ENCODE measurements around the gene KCNQ1. TPM values are rescaled to one million over a fixed set of nuclear protein-coding genes. Genes with fewer than 3 reads are reported as not detected.

The KCNQ1 gene
- total and polyA plus RNA-seq, 9 of the 15 experiments (the other 6 are each of a cell fraction or from before 2014, with no cell fraction given), result 0.44 TPM; not detected in 8

- BruUV-seq (replicated peaks), result no TSS peak
- ChIA-PET POLR2A (no interaction called here), CTCF (ENCODE audit: low intra/inter-chr PET ratio) (no interaction called here)
- intact Hi-C loops (cut with micrococcal nuclease), result no loop called here
- Histone ChIP-seq H3K4me1 (replicated peaks in 1 of 2; ENCODE audit: control insufficient read depth in 2 of 2, insufficient read depth in 2 of 2, low read length in 2 of 2) (peaks cover 0 to 39% of the 10 kb centered on the region in 2 experiments; a peak in 1 of 5 replicates), H3K27me3 (ENCODE audit: control insufficient read depth in 2 of 2, insufficient read depth in 2 of 2, low read length in 2 of 2) (peaks cover 8 to 76% of the 10 kb centered on the region in 2 experiments), H4K20me1 (replicated peaks; ENCODE audit: control insufficient read depth, insufficient read depth, low read length) (peaks cover 19% of the 10 kb centered on the region; the same call in 1 of the 2 replicates), H2AFZ (ENCODE audit: low read depth, low read length) (no peak overlapping the region), H3K9me3 (replicated peaks; ENCODE audit: control insufficient read depth, insufficient read depth, low read depth, low read length) (no peaks in the 10 kb centered on the region), H3K4me2 (ENCODE audit: insufficient read depth, low read length) (no peak overlapping the region), H3K9ac (ENCODE audit: insufficient read depth in 1 of 2, low read depth in 2 of 2, low read length in 2 of 2) (no peak overlapping the region), H3K27ac (ENCODE audit: extremely low read depth, low read depth, low read length) (no peak overlapping the region), H3K4me3 (no peak overlapping the region), H3K79me2 (ENCODE audit: control insufficient read depth, insufficient read depth, low read length) (no peaks in the 10 kb centered on the region), H3K36me3 (ENCODE audit: control insufficient read depth, insufficient read depth, low read length) (no peaks in the 10 kb centered on the region), H3K9me1 (ENCODE audit: control insufficient read depth, insufficient read depth, low read length) (no peaks in the 10 kb centered on the region)
- in situ Hi-C loops (cut with MboI), result no loop called here
- FAIRE-seq (no peak), DNase-seq (ENCODE audit: extremely low read depth in 1 of 4, low spot score in 3 of 4) (no peak), ATAC-seq (no peak)
- 5% methylated on average over 17 of the region's 18 CpGs for WGBS (ENCODE audit: insufficient coverage, low coverage, missing lambda C conversion rate)
- TF ChIP-seq PRMT5 (CRISPR knock-in tag; IDR thresholded peaks at IDR 0.05) (no peak), HBP1 (CRISPR knock-in tag; IDR thresholded peaks at IDR 0.05) (no peak), ZNF551 (CRISPR knock-in tag; IDR thresholded peaks at IDR 0.05) (no peak), NR0B1 (IDR thresholded peaks at IDR 0.05; ENCODE audit: partially characterized antibody) (no peak), ILF3 (IDR thresholded peaks at IDR 0.05; ENCODE audit: borderline replicate concordance) (no peak), ZNF274 (IDR thresholded peaks at IDR 0.05; ENCODE audit: borderline replicate concordance, low read depth, low read length) (no peak), ARID3A (IDR thresholded peaks at IDR 0.05; ENCODE audit: borderline replicate concordance, low read depth, low read length) (no peak), TGIF2 (CRISPR knock-in tag; IDR thresholded peaks at IDR 0.05) (no peak), ATF1 (CRISPR knock-in tag; IDR thresholded peaks at IDR 0.05) (no peak), ATF1 (tag; IDR thresholded peaks at IDR 0.05) (no peak), ADNP (tag; IDR thresholded peaks at IDR 0.05) (no peak), TFE3 (CRISPR knock-in tag; IDR thresholded peaks at IDR 0.05) (no peak), BACH1 (tag; IDR thresholded peaks at IDR 0.05) (no peak), RBM14 (IDR thresholded peaks at IDR 0.05; ENCODE audit: borderline replicate concordance, insufficient read depth, low read depth, low read length) (no peak), STAT5B (CRISPR knock-in tag; IDR thresholded peaks at IDR 0.05) (no peak)
These were observed 140.2 kb downstream of the KCNQ1 start for GRCh38 chr11:2584812-2585565.
